Keratinocyte (primary cell): ENCODE measurements around the gene PCNX1. TPM values are rescaled to one million over a fixed set of nuclear protein-coding genes. Genes with fewer than 3 reads are reported as not detected.
"Not testable (repeated sequence)": the region's sequence is repeated elsewhere in the genome, so short reads cannot be mapped to it uniquely, and the experiment has no call there.

Source experiments
- DNase-seq: peaks from one replicate; pipeline ENCODE4 v3.0.0-alpha.2; 2011; ENCODE audit warnings: low read depth, missing footprints, low spot score
- FAIRE-seq: peaks from 2 replicates; lab custom pipeline; 2011; peaks lifted over from hg19 to GRCh38; lab: Jason Lieb, UNC
- H2AFZ ChIP-seq: 2 replicates; pipeline ENCODE4 v1.6.0; 2012; ENCODE audit warnings: low read length, control low read depth, inconsistent platforms; ENCODE audit not compliant: control insufficient read depth
- H3K27ac ChIP-seq: 2 replicates; pipeline ENCODE4 v1.5.1; 2011; ENCODE audit warnings: low read length; ENCODE audit not compliant: control insufficient read depth, insufficient read depth
- H3K27me3 ChIP-seq: 3 replicates; pipeline ENCODE4 v1.6.0; 2011; ENCODE audit warnings: low read length; ENCODE audit not compliant: control insufficient read depth, insufficient read depth; ENCODE audit errors: extremely low read depth
- H3K36me3 ChIP-seq, 2 experiments: 2 replicates in 1 of 2; 3 replicates in 1 of 2; pipeline ENCODE4 v1.5.1; 2011; ENCODE audit warnings: low read length in 2 of 2, mild to moderate bottlenecking in 1 of 2; ENCODE audit not compliant: control insufficient read depth in 2 of 2, insufficient read depth in 2 of 2; ENCODE audit errors: extremely low read depth in 1 of 2
- H3K4me1 ChIP-seq: 3 replicates; pipeline ENCODE4 v1.5.1; 2011; ENCODE audit warnings: low read length; ENCODE audit not compliant: control insufficient read depth, insufficient read depth; ENCODE audit errors: extremely low read depth
- H3K4me2 ChIP-seq: 3 replicates; pipeline ENCODE4 v1.6.0; 2011; ENCODE audit warnings: low read depth, low read length; ENCODE audit not compliant: control insufficient read depth, insufficient read depth; ENCODE audit errors: extremely low read depth
- H3K4me3 ChIP-seq, 3 experiments: fragments of 200-600 bp in 1 of 3; sonication (generic) in 1 of 3; 2 replicates in 2 of 3; 3 replicates in 1 of 3; pipeline ENCODE4 v1.5.1; 2011 to 2016; ENCODE audit warnings: low read length in 3 of 3, mild to moderate bottlenecking in 3 of 3, control low read depth in 2 of 3, inconsistent platforms in 1 of 3, low read depth in 1 of 3, mixed read lengths in 1 of 3, mixed run types in 1 of 3, moderate library complexity in 1 of 3; ENCODE audit not compliant: control insufficient read depth in 2 of 3, insufficient read depth in 2 of 3; ENCODE audit errors: extremely low read depth in 1 of 3
- H3K79me2 ChIP-seq: 2 replicates; pipeline ENCODE4 v1.6.0; 2012; ENCODE audit warnings: low read length; ENCODE audit not compliant: control insufficient read depth, insufficient read depth
- H3K9ac ChIP-seq: 3 replicates; pipeline ENCODE4 v1.6.0; 2011; ENCODE audit warnings: low read length; ENCODE audit not compliant: control insufficient read depth, insufficient read depth; ENCODE audit errors: extremely low read depth
- H3K9me1 ChIP-seq: 3 replicates; pipeline ENCODE4 v1.6.0; 2011; ENCODE audit warnings: low read length; ENCODE audit not compliant: control insufficient read depth, insufficient read depth; ENCODE audit errors: extremely low read depth
- H3K9me3 ChIP-seq: 2 replicates; pipeline ENCODE4 v1.5.1; 2012; ENCODE audit warnings: low read depth, low read length; ENCODE audit not compliant: control insufficient read depth
- H4K20me1 ChIP-seq: 3 replicates; pipeline ENCODE4 v1.6.0; 2011; ENCODE audit warnings: low read length; ENCODE audit not compliant: control insufficient read depth, insufficient read depth; ENCODE audit errors: extremely low read depth
- CTCF ChIP-seq, 3 experiments: IDR thresholded peaks in 1 of 3; conservative IDR thresholded peaks in 1 of 3; optimal IDR thresholded peaks in 1 of 3; 2 replicates in 2 of 3; 3 replicates in 1 of 3; pipeline versions ENCODE3 to v1.5.1; 2011; ENCODE audit warnings: low read length in 3 of 3, mild to moderate bottlenecking in 3 of 3, moderate library complexity in 2 of 3, control low read depth in 1 of 3, inconsistent platforms in 1 of 3; ENCODE audit not compliant: insufficient read depth in 2 of 3; ENCODE audit errors: extremely low read depth in 1 of 3
- EZH2 ChIP-seq: IDR thresholded peaks from one replicate; pipeline ENCODE4 v1.6.1; 2012; ENCODE audit warnings: inconsistent platforms, mild to moderate bottlenecking, low read length, moderate library complexity
- dilution Hi-C: fragments of 300-500 bp; cut with MboI; formaldehyde crosslinking; loops from one replicate; pipeline ENCODE4 v1.7.0; 2020; ENCODE audit warnings: low sequenced_read_pairs; ENCODE audit not compliant: extremely low pct_ligation_motif_present
- polyA plus RNA-seq, 5 experiments: library from polyadenylated mRNA; depleted of rRNA in 3 of 5; stranded (reverse) in 3 of 5; stranded (forward) in 1 of 5; unstranded in 1 of 5; fragments of >200 nt; gene quantifications; 1 replicate in 1 of 5; 2 replicates in 3 of 5; 3 replicates in 1 of 5; pipeline versions ENCODE4 v1.2.1 to v1.2.3, GENCODE V29; 2011 to 2012; ENCODE audit warnings: missing spikeins in 2 of 5, low read depth in 1 of 5, low replicate concordance in 1 of 5

Gene PCNX1
- polyA plus RNA-seq, 1 donor (not counting 4 experiments of a cell fraction or from before 2014, with no cell fraction given) = 39.8 TPM

GRCh38 chr14:71013551-71014192, 106.4 kb downstream of the PCNX1 start:
- H4K20me1 ChIP-seq = no peaks in the 10 kb centered on the region
- no peak overlapping the region for H2AFZ ChIP-seq
- no peaks in the 10 kb centered on the region for H3K9me3 ChIP-seq
- no peak overlapping the region for H3K4me2 ChIP-seq
- DNase-seq = no peak
- no peak overlapping the region for H3K4me3 ChIP-seq
- dilution Hi-C loops = no loop called here
- no peaks in the 10 kb centered on the region for H3K9me1 ChIP-seq
- peaks cover 3 to 7% of the 10 kb centered on the region in 2 experiments for H3K36me3 ChIP-seq
- no peaks in the 10 kb centered on the region for H3K4me1 ChIP-seq
- TF ChIP-seq EZH2 = no peak
- no peak for TF ChIP-seq CTCF (optimal IDR thresholded peaks at IDR 0.05 in 1 of 3, IDR thresholded peaks at IDR 0.05 in 1 of 3, conservative IDR thresholded peaks at IDR 0.05 in 1 of 3; ENCODE audit: extremely low read depth in 1 of 3, insufficient read depth in 2 of 3, low read length in 3 of 3)
- H3K27me3 ChIP-seq = no peaks in the 10 kb centered on the region
- no peaks in the 10 kb centered on the region for H3K79me2 ChIP-seq
- FAIRE-seq = no peak
- H3K27ac ChIP-seq = no peak overlapping the region
- H3K9ac ChIP-seq = no peak overlapping the region

GRCh38 chr14:71019917-71020316, 112.7 kb downstream of the PCNX1 start:
- H2AFZ ChIP-seq, H3K27me3 ChIP-seq, H3K9me1 ChIP-seq, H3K4me3 ChIP-seq, FAIRE-seq, H4K20me1 ChIP-seq, H3K36me3 ChIP-seq, dilution Hi-C loops, H3K9ac ChIP-seq, DNase-seq, H3K4me2 ChIP-seq, H3K27ac ChIP-seq, H3K9me3 ChIP-seq, H3K79me2 ChIP-seq: not testable (repeated sequence)
- peaks cover 10% of the 10 kb centered on the region for H3K4me1 ChIP-seq
